NCI-H460 (cell line): Measurements from ENCODE around the gene SPEG. TPM values are rescaled to one million over a fixed set of nuclear protein-coding genes. Genes with fewer than 3 reads are reported as not detected.
A peak's percentile ranks its signal among the peaks of the same experiment; 100 is the strongest.

Experiments
- DNase-seq: peaks from one replicate; pipeline ENCODE4 v3.0.0-alpha.2; 2016; ENCODE audit warnings: low read depth; ENCODE audit errors: extremely low read depth
- total RNA-seq: library from RNA; depleted of rRNA; stranded (reverse); fragments of >200 nt; shearing (Covaris generic); gene quantifications from 2 replicates; pipeline ENCODE4 v1.2.3, GENCODE V29; 2014

SPEG gene
- total RNA-seq, 1 experiment from 2014 or later: 0.99 TPM

- no peak for DNase-seq
These were observed 11.6 kb upstream of the SPEG start for GRCh38 chr2:219422952-219423534.

GRCh38 chr2:219423652-219424377 lies 10.8 kb upstream of the SPEG start:
- no peak for DNase-seq

- DNase-seq: no peak
These were observed 9.2 kb upstream of the SPEG start for GRCh38 chr2:219425238-219426067.

GRCh38 chr2:219426068-219426443 lies 8.6 kb upstream of the SPEG start:
- no peak for DNase-seq

- no peak for DNase-seq
These were observed 8.0 kb upstream of the SPEG start for GRCh38 chr2:219426534-219427136.

GRCh38 chr2:219428469-219428868 lies 6.2 kb upstream of the SPEG start:
- no peak for DNase-seq

- no peak for DNase-seq
These were observed 4.6 kb upstream of the SPEG start for GRCh38 chr2:219429958-219430606.

- DNase-seq: peak; percentile 19
These were observed 3.7 kb upstream of the SPEG start for GRCh38 chr2:219430633-219431615.

GRCh38 chr2:219433666-219434467 lies 776 bp upstream of the SPEG start:
- DNase-seq: no peak

GRCh38 chr2:219434468-219434717 lies 250 bp upstream of the SPEG start:
- no peak for DNase-seq

- no peak for DNase-seq
These were observed 1.1 kb downstream of the SPEG start for GRCh38 chr2:219435701-219436100.

GRCh38 chr2:219436491-219436890 lies 1.8 kb downstream of the SPEG start:
- DNase-seq: no peak

- DNase-seq: no peak
These were observed 2.5 kb downstream of the SPEG start for GRCh38 chr2:219437141-219437540.

- DNase-seq: no peak
These were observed 3.1 kb downstream of the SPEG start for GRCh38 chr2:219437690-219438206.

- no peak for DNase-seq
These were observed 3.8 kb downstream of the SPEG start for GRCh38 chr2:219438453-219438852.

- DNase-seq: no peak
These were observed 4.9 kb downstream of the SPEG start for GRCh38 chr2:219439506-219439905.

- DNase-seq: no peak
These were observed 6.0 kb downstream of the SPEG start for GRCh38 chr2:219440388-219441256.
